SU-DHL-6 (cell line): ENCODE results near the gene OXLD1.
"Not testable (repeated sequence)": the region's sequence is repeated elsewhere in the genome, so short reads cannot be mapped to it uniquely, and the experiment has no call there.

Experiments
- H2AFZ ChIP-seq: fragments of 200-600 bp; sonication (generic); 2 replicates; pipeline ENCODE4 v1.6.1; 2014; ENCODE audit warnings: low read depth, mild to moderate bottlenecking, moderate library complexity, mixed read lengths, antibody characterized with exemption, low read length; ENCODE audit not compliant: severe bottlenecking
- H3F3A ChIP-seq: fragments of 200-600 bp; shearing (Covaris generic); 2 replicates; pipeline ENCODE4 v1.6.0; 2016; ENCODE audit warnings: antibody characterized with exemption, mild to moderate bottlenecking; ENCODE audit not compliant: insufficient read depth
- H3K27ac ChIP-seq: fragments of 200-600 bp; sonication (generic); 2 replicates; pipeline ENCODE4 v1.5.1; 2016; ENCODE audit warnings: low read depth, mild to moderate bottlenecking, low read length, moderate library complexity, mixed read lengths
- H3K27me3 ChIP-seq: fragments of 200-600 bp; sonication (generic), shearing (Covaris generic); 2 replicates; pipeline ENCODE4 v1.6.0; 2014; ENCODE audit warnings: mild to moderate bottlenecking, low read length
- H3K36me3 ChIP-seq: fragments of 200-600 bp; sonication (generic); 2 replicates; pipeline ENCODE4 v1.6.1; 2014; ENCODE audit warnings: mild to moderate bottlenecking, low read length, mixed read lengths
- H3K4me2 ChIP-seq: fragments of 300-600, 200-600 bp; shearing (Covaris generic), sonication (generic); 2 replicates; pipeline ENCODE4 v1.6.0; 2014; ENCODE audit warnings: low read length, low read depth, mild to moderate bottlenecking; ENCODE audit not compliant: poor library complexity, severe bottlenecking
- H3K4me3 ChIP-seq: fragments of 200-600 bp; sonication (generic); 2 replicates; pipeline ENCODE4 v1.5.1; 2014; ENCODE audit warnings: antibody characterized with exemption, low read length, mild to moderate bottlenecking, mixed read lengths; ENCODE audit not compliant: insufficient read depth, poor library complexity, severe bottlenecking
- H3K79me2 ChIP-seq: fragments of 200-600 bp; sonication (generic); 2 replicates; pipeline ENCODE4 v1.6.1; 2014; ENCODE audit warnings: mild to moderate bottlenecking, low read length, moderate library complexity; ENCODE audit not compliant: insufficient read depth
- H3K9ac ChIP-seq: fragments of 200-600 bp; sonication (generic); 2 replicates; pipeline ENCODE4 v1.7.0; 2014; ENCODE audit warnings: mild to moderate bottlenecking, low read length
- H3K9me2 ChIP-seq: fragments of 200-600 bp; sonication (generic); replicated peaks from 2 replicates; pipeline ENCODE4 v1.6.1; 2014; ENCODE audit warnings: low read length; ENCODE audit not compliant: insufficient read depth
- H3K9me3 ChIP-seq: fragments of 200-600 bp; sonication (generic); 2 replicates; pipeline ENCODE4 v1.6.1; 2014; ENCODE audit warnings: low read length, mixed read lengths; ENCODE audit not compliant: insufficient read depth
- H4K20me1 ChIP-seq: fragments of 200-600 bp; sonication (generic); 2 replicates; pipeline ENCODE4 v1.6.1; 2014; ENCODE audit warnings: low read depth, mild to moderate bottlenecking, antibody characterized with exemption, low read length, moderate library complexity, mixed read lengths
- CTCF ChIP-seq: fragments of 200-600 bp; sonication (generic); IDR thresholded peaks from one replicate; pipeline ENCODE4 v1.5.1; 2017; ENCODE audit warnings: antibody characterized with exemption, mild to moderate bottlenecking, low read length, moderate library complexity; ENCODE audit not compliant: insufficient read depth, poor library complexity, severe bottlenecking
- EZH2phosphoT487 ChIP-seq: fragments of 200-600 bp; sonication (generic), shearing (Covaris generic); conservative IDR thresholded peaks from 2 replicates; pipeline ENCODE4 v1.6.1; 2018; ENCODE audit warnings: mild to moderate bottlenecking, antibody characterized with exemption, low read length, moderate library complexity, mixed read lengths

The OXLD1 gene

GRCh38 chr17:81631482-81631881 lies 34.9 kb downstream of the OXLD1 start:
- Histone ChIP-seq H3K9me3 (no peaks in the 10 kb centered on the region), H3K79me2 (peaks cover 55% of the 10 kb centered on the region), H3K4me3 (no peak overlapping the region), H3K4me2 (no peak overlapping the region), H3K9me2 (no peaks in the 10 kb centered on the region), H3F3A (no peaks in the 10 kb centered on the region), H3K36me3 (0 out of 2 replicates have a peak, but pooled peaks cover 3% of the 10 kb centered on the region), H3K27me3 (no peaks in the 10 kb centered on the region), H4K20me1 (no peaks in the 10 kb centered on the region; the same call in 1 of the 2 replicates), H3K9ac (no peak overlapping the region), H2AFZ (no peak overlapping the region), H3K27ac (no peak overlapping the region)
- TF ChIP-seq EZH2phosphoT487 = no peak
- no peak for TF ChIP-seq CTCF

GRCh38 chr17:81630274-81630673 lies 36.1 kb downstream of the OXLD1 start:
- H3K36me3 ChIP-seq = 0 out of 2 replicates have a peak, but pooled peaks cover 3% of the 10 kb centered on the region
- no peaks in the 10 kb centered on the region; the same call in 1 of the 2 replicates for H4K20me1 ChIP-seq
- no peaks in the 10 kb centered on the region for H3K9me2 ChIP-seq
- H2AFZ ChIP-seq = no peak overlapping the region
- no peak overlapping the region for H3K4me2 ChIP-seq
- H3K79me2 ChIP-seq = peaks cover 43% of the 10 kb centered on the region
- TF ChIP-seq CTCF (no peak), EZH2phosphoT487 (no peak)
- H3K9me3 ChIP-seq = no peaks in the 10 kb centered on the region
- H3K27me3 ChIP-seq = no peaks in the 10 kb centered on the region
- no peaks in the 10 kb centered on the region for H3F3A ChIP-seq
- no peak overlapping the region for H3K9ac ChIP-seq
- H3K27ac ChIP-seq = no peak overlapping the region
- H3K4me3 ChIP-seq = no peak overlapping the region

GRCh38 chr17:81621494-81622130 lies 44.8 kb downstream of the OXLD1 start:
- Histone ChIP-seq H3K4me2 (no peak overlapping the region), H4K20me1 (no peaks in the 10 kb centered on the region), H3K27me3 (no peaks in the 10 kb centered on the region), H3K4me3 (no peak overlapping the region), H3K27ac (no peak overlapping the region), H3K9ac (no peak overlapping the region), H3K79me2 (peaks cover 7% of the 10 kb centered on the region; the same call in 1 of the 2 replicates), H3K9me3 (no peaks in the 10 kb centered on the region), H3K36me3 (no peaks in the 10 kb centered on the region), H3F3A (no peaks in the 10 kb centered on the region), H3K9me2 (no peaks in the 10 kb centered on the region), H2AFZ (no peak overlapping the region)
- TF ChIP-seq CTCF (no peak), EZH2phosphoT487 (no peak)

GRCh38 chr17:81618307-81618706 lies 48.1 kb downstream of the OXLD1 start:
- not testable (repeated sequence) for H3K9me2 ChIP-seq, H3K27ac ChIP-seq, H3K27me3 ChIP-seq, H2AFZ ChIP-seq, H3K4me2 ChIP-seq, H3K36me3 ChIP-seq, H3K9ac ChIP-seq, H3K4me3 ChIP-seq, H4K20me1 ChIP-seq, H3F3A ChIP-seq, H3K9me3 ChIP-seq
- H3K79me2 ChIP-seq = peaks cover 20% of the 10 kb centered on the region
